WERI-Rb-1 (cell line): Measurements from ENCODE around the gene PTGER3.
"Not testable (repeated sequence)": the region's sequence is repeated elsewhere in the genome, so short reads cannot be mapped to it uniquely, and the experiment has no call there.

Experiments
- DNase-seq: peaks from one replicate; pipeline ENCODE4 v3.0.0-alpha.2; 2020
- H3K27ac ChIP-seq: fragments of 250-450 bp; sonication (Bioruptor Pico); 2 replicates; pipeline ENCODE4 v1.5.1; 2020; ENCODE audit warnings: mild to moderate bottlenecking, moderate library complexity
- H3K27me3 ChIP-seq: fragments of 250-450 bp; sonication (Bioruptor Pico); 2 replicates; pipeline ENCODE4 v1.5.1; 2021; ENCODE audit warnings: mild to moderate bottlenecking, low read depth, moderate library complexity; ENCODE audit not compliant: insufficient read depth, severe bottlenecking
- H3K36me3 ChIP-seq: fragments of 250-450 bp; sonication (Bioruptor Pico); 2 replicates; pipeline ENCODE4 v1.5.1; 2020; ENCODE audit warnings: mild to moderate bottlenecking, moderate library complexity
- H3K4me3 ChIP-seq: 2 replicates; pipeline ENCODE4 v1.5.1; 2011; ENCODE audit warnings: low read depth, mild to moderate bottlenecking, control low read depth, low read length
- H3K9me3 ChIP-seq: fragments of 250-450 bp; sonication (Bioruptor Pico); 2 replicates; pipeline ENCODE4 v1.5.1; 2021; ENCODE audit warnings: mild to moderate bottlenecking, moderate library complexity; ENCODE audit not compliant: severe bottlenecking
- CTCF ChIP-seq: IDR thresholded peaks from 2 replicates; pipeline ENCODE4 v1.5.1; 2011; ENCODE audit warnings: low read depth, mild to moderate bottlenecking, control low read depth, inconsistent platforms, low read length

Gene PTGER3

GRCh38 chr1:70987497-70987896 lies 60.1 kb downstream of the PTGER3 start:
- DNase-seq: no peak
- no peaks in the 10 kb centered on the region for H3K9me3 ChIP-seq
- no peak for TF ChIP-seq CTCF

GRCh38 chr1:70985776-70986225 lies 61.8 kb downstream of the PTGER3 start:
- not testable (repeated sequence) for H3K4me3 ChIP-seq, H3K27me3 ChIP-seq, H3K27ac ChIP-seq, DNase-seq, H3K36me3 ChIP-seq, H3K9me3 ChIP-seq

More at GRCh38 chr1:70987497-70987896, 60.1 kb downstream of the PTGER3 start:
- no peak overlapping the region for H3K27ac ChIP-seq
- no peak overlapping the region for H3K4me3 ChIP-seq
- H3K27me3 ChIP-seq: no peaks in the 10 kb centered on the region
- H3K36me3 ChIP-seq: no peaks in the 10 kb centered on the region

- not testable (repeated sequence) for H3K27ac ChIP-seq, H3K4me3 ChIP-seq, DNase-seq, H3K36me3 ChIP-seq, H3K9me3 ChIP-seq, H3K27me3 ChIP-seq
Observed at GRCh38 chr1:70985278-70985677, 62.3 kb downstream of the PTGER3 start.

- Histone ChIP-seq H3K27ac (no peak overlapping the region), H3K27me3 (no peaks in the 10 kb centered on the region), H3K9me3 (no peaks in the 10 kb centered on the region), H3K4me3 (no peak overlapping the region), H3K36me3 (no peaks in the 10 kb centered on the region)
- DNase-seq: no peak
- no peak for TF ChIP-seq CTCF
Observed at GRCh38 chr1:70980361-70980760, 67.3 kb downstream of the PTGER3 start.

GRCh38 chr1:70979881-70980280 lies 67.7 kb downstream of the PTGER3 start:
- Histone ChIP-seq H3K36me3 (no peaks in the 10 kb centered on the region), H3K4me3 (no peak overlapping the region), H3K9me3 (no peaks in the 10 kb centered on the region), H3K27ac (no peak overlapping the region), H3K27me3 (no peaks in the 10 kb centered on the region)
- TF ChIP-seq CTCF: no peak
- no peak for DNase-seq

GRCh38 chr1:70979313-70979712 lies 68.3 kb downstream of the PTGER3 start:
- H3K27ac ChIP-seq: no peak overlapping the region
- no peak overlapping the region for H3K4me3 ChIP-seq
- no peaks in the 10 kb centered on the region for H3K9me3 ChIP-seq
- H3K27me3 ChIP-seq: no peaks in the 10 kb centered on the region
- no peaks in the 10 kb centered on the region for H3K36me3 ChIP-seq
- TF ChIP-seq CTCF: no peak
- no peak for DNase-seq

- Histone ChIP-seq H3K4me3 (no peak overlapping the region), H3K36me3 (no peaks in the 10 kb centered on the region), H3K9me3 (no peaks in the 10 kb centered on the region), H3K27ac (no peak overlapping the region), H3K27me3 (no peaks in the 10 kb centered on the region)
- no peak for DNase-seq
- TF ChIP-seq CTCF: no peak
Observed at GRCh38 chr1:70978623-70979022, 69.0 kb downstream of the PTGER3 start.
